Stimulated activated CD8-positive, alpha-beta memory T cell treated with anti-CD3 and anti-CD28 coated beads, Interleukin-4, amount 100 ng/mL, for 48 hours (primary cell): ENCODE data around the gene ADGRD1.

Experiments
- DNase-seq: peaks from one replicate; pipeline ENCODE4 v3.0.0-alpha.2; 2020

Gene ADGRD1

GRCh38 chr12:130938186-130938585 is 15.5 kb upstream of the ADGRD1 start:
- no peak for DNase-seq

GRCh38 chr12:130944878-130945277 is 8.8 kb upstream of the ADGRD1 start:
- no peak for DNase-seq

DNA sequence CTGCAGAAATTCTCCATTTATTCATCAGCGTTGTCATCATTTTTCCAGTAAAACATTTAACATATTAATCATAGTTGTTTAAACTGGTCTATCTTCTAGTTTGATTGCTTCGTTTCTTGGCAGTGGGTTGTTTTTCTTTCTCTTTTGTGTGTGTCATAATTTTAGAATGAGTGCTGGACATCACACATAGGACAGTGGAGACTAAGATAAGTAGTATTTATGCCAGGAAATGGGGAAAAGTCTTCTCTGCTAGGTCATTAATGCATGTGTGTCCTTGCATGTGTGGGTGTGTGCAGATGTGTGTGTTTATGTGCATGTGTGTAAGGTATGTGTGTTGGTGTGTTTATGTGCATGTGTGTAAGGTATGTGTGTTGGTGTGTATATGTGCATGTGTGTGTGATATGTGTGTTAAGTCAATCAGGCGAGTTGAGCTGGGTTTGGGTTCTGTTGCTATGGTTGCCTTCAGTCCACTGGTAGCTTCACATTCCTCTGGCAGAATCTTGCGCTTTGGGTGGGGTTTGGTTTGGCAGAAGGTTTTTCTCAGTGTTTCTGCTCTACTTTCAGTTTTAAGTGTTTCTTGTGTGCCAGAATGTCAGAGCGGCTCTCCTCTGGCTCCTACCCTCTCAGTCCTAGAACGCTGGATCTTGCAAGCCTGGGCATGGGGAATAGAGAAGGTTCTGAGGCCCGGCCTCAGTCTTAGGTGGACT is 7.8 kb upstream of the ADGRD1 start:
- DNase-seq: no peak

DNA sequence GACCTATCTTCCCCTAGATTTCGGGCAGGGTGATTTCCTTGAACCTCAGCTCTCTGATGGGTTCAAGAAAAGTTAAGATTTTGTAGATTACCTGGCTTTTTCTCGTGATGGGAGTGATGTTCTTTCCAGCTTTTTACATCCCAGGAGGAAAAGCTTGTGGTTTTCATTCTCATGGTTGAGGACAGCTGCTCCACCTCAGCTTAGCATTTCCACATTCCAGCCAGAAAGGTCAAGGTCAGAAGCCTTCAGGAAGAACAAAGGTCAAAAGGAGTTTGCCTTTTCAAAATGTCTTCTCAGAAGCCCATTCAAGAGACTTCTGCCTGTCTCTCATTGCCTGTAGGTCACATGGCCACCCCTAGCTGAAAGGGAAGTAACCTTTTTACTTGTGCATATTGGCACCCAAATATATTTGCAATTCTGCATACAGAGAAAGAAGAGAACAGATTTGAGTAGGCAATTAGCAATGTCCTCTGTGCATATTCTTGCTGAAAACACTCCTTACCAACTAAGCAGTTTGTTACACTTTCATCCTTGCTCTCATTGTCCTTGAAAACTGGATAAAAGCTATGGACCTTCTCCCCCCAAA is 6.6 kb upstream of the ADGRD1 start:
- no peak for DNase-seq

- DNase-seq: no peak
These were observed 5.6 kb upstream of the ADGRD1 start for GRCh38 chr12:130948136-130948535.

DNA sequence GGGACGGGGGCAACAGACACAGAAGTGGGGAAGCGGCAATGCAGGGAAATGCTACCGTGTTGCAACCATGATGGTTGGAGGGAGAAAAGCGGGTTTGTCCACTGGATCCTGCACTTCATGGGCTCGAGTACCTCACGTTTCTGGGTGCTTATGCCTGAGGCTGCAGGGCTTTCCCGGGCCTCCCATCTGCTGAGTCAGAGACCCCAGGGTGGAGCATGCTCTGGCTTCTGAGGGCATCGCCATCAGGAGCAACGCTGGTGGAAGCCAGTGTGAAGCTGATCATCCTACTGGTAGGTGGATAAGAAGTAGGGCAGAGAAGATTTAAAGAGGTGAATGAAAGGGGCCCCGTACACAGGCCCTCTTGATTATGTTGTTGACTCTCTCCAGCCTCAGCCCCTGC is 5.0 kb upstream of the ADGRD1 start:
- no peak for DNase-seq

DNA sequence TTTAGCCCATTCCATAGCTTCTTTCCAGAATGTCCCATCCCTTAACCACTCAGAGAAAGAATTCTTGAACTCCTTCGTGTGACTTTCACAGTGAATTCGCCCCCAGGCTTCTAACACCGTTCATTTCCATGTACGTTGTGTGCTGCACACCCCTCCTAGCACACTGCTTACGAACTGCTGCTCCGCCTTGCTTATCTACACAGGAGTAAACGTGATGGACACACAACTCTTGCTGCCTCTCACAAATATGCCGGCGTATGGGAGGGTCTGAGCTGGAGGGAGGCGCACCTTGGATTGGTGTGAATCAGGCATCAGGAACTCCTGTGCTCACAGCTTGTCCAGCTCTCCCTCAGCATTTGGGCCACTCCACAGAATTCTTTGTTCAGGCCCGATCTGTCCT is 3.9 kb upstream of the ADGRD1 start:
- DNase-seq: no peak

GRCh38 chr12:130951636-130952035 is 2.1 kb upstream of the ADGRD1 start:
- DNase-seq: no peak

- DNase-seq: no peak
These were observed 1.3 kb upstream of the ADGRD1 start for GRCh38 chr12:130952171-130952954.

DNA sequence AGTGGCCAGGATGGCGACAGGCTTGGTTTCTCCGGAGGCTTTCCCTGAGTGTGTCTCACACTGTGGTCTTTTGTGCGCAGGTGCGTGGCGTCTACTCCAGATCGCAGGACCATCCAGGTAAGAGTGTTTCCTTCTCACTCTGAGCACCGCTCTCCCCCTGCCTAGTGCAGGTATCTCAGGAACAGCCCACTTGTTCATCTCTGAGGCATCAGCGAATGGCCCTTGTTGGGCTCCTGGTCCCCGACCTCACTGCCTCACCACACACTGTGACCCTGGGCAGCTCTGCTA is 781 bp downstream of the ADGRD1 start:
- no peak for DNase-seq

DNA sequence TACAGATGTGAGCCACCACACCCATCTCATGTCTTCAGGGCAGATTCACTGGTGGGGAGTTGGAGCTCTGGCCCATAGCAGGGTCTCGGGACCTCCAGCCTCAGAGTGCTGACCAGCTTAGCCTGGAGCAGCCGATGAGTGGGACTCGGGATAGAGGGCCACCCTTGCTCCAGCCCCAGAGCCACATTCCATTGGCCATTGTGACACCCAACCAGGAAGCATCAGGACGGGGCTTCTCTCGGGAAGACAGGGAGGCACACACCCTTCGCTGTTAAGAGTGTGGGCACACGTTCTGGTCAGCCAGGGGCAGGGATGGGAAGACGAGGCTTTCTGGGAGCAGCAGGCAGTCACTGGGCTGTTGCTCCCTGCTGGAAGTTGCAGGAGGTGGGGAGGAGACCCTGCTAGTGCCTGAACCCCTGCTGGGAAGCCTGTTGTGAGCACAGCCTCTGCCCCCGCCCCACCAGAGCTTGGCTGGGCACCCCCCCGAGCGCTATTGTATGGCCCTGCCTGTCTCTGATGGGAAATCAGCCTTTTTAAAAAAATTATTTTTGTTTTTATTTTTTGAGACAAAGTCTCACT is 1.6 kb downstream of the ADGRD1 start:
- DNase-seq: no peak

GRCh38 chr12:130956009-130956408 is 2.3 kb downstream of the ADGRD1 start:
- DNase-seq: no peak

DNA sequence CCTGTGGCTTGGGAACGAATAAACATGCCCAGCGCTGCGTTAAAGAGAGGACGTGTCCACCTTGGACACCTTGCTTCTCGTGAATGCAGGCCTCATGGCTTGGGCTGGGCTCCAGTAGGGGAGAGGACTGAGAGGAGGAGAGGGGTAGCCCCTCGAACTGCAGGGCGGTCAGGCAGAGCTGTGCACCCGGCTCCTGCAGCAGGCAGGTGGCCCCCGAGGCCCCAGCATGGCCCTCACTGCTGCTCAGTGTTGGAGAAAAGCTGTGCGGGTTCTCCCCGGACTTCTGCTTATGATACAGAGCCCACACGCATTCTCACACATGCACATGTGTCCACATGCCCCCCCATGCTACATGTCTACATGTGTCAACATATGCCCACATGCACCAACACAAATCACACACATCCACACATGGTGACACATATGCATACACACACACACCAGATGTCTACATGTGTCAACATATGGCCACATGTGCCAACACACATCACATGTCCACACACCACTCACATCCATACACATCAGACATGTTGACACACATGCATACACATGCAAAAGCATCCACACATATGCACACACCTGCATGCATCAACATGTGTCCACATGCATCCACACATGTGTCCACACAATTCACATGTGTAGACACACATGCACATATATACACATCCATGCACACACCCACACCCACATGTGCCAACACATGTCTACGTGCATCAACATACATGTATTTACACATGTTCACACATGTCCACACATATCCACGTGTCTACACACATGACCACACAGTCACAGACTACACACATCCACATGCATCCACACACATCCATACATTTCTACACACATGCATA is 3.0 kb downstream of the ADGRD1 start:
- DNase-seq: no peak

GRCh38 chr12:130957304-130957621 is 3.6 kb downstream of the ADGRD1 start:
- DNase-seq: no peak

DNA sequence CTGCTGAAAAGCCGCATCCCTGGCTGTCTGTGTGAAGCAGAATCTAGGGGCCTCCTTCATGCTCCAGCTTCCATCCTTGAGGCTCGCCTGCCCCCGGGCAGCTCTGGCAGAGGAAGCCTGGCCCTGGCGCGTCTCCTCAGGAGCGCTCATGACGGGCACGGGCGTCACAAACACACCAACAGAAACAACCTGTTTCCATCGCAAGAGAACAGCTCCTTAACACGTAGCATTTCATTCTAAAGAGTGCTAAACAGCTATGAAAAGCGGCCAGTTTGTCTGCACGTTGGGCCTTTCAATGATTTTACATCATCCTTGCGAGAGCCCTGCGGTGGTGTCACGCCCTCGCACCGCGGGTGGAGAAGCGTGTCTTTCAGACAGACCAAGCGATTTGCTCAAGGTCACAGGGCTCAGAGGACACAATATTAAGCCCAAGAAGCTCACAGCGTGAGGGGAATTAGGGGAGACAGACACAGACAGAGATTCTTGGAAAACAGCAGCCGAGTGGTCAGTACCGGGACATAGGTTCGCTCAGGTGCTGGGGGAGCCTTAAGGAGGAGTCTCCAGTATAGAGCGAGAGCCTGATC is 4.9 kb downstream of the ADGRD1 start:
- DNase-seq: no peak

DNA sequence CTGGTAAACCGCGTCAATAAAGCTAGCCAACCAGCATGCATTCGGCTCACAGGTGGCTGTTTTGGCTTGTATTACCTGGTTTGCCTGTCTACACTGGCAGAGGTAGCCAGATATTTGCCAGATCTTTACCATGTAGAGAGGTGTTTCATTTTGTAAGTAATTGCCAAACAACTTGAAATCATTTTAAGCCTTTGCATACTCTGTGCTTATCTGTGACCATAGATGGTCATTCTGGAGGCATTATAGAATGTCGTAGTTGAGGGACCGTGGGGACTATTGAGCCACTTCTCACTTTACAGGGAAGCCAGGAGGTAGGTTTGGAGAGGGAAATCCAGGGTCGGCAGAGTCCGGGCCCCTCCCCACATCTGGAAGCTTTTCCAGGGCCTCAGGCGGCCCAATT is 5.9 kb downstream of the ADGRD1 start:
- DNase-seq: no peak

- no peak for DNase-seq
These were observed 6.4 kb downstream of the ADGRD1 start for GRCh38 chr12:130960058-130960457.

- no peak for DNase-seq
These were observed 7.1 kb downstream of the ADGRD1 start for GRCh38 chr12:130960787-130961186.

DNA sequence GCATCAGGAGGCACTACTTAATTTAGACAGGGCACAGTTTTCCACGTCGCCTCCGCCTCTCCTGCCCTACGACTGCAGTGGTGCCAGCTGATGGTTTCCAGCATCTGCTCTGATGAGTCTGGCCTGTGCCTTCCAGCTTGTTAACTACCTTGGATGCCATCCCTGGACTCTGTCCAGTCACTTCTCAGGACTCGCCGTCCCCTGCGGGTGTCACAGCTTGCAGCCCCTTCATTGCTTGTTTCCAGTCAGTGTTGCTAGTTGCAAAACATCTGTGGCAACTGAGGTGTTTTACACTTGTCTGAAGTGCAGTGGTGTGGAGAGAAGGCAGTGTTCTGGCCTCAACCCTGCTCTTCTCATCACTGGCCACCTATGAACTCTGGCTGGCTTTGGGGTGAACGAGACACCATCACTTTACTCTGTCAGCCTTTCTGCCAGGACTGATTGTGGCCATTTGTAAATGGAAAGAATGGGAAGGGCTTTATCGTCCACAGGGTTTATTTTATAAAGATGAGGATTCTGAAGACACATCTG is 8.3 kb downstream of the ADGRD1 start:
- no peak for DNase-seq

GRCh38 chr12:130965214-130965613 is 11.5 kb downstream of the ADGRD1 start:
- DNase-seq: no peak

GRCh38 chr12:130965668-130966067 is 12.0 kb downstream of the ADGRD1 start:
- no peak for DNase-seq

DNA sequence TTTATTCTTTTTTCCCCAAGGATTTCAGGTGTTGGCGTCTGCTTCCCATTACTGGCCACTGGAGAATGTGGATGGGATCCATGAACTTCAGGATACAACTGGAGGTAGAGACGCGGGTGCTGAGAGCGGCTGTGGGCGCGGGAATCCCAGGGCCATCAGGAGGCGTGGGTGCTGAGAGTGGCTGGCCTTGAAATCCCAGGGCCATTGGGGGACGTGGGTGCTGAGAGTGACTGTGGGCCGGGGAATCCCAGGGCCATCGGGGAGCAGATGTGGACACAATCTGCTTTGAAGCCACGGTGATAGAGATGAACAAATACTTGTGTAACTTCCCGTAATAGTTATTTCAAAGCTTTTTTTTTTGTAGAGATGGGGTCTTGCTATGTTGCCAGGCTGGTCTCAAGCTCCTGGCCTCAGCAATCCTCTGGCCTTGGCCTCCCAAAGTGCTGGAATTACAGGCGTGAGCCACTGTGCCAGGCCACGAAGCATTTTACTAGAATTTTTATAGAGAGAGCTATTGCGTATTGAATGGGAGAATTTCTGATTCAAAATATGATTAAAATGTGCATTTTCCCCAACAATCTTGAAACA is 12.8 kb downstream of the ADGRD1 start:
- no peak for DNase-seq
